ENCODE results near the gene ZYX. TPM values are rescaled to one million over a fixed set of nuclear protein-coding genes. Genes with fewer than 3 reads are reported as not detected.

The ZYX gene
- total and polyA plus RNA-seq, 9 of the 15 experiments (the other 6 are each of a cell fraction or from before 2014, with no cell fraction given), result 1.8 to 130 (median 15.7) TPM

GRCh38 chr7:143385891-143386781 lies 5.0 kb downstream of the ZYX start (continued):
- TF ChIP-seq ZNF407 (IDR thresholded peaks at IDR 0.05; ENCODE audit: low read depth), result 0 out of 2 replicates have a peak, but pooled peaks have one; percentile 18
- no peak for TF ChIP-seq NR2C2 (CRISPR knock-in tag; IDR thresholded peaks at IDR 0.05)
- no peak for TF ChIP-seq NR2C2 (tag; IDR thresholded peaks at IDR 0.05)
- TF ChIP-seq, protein P1, sequence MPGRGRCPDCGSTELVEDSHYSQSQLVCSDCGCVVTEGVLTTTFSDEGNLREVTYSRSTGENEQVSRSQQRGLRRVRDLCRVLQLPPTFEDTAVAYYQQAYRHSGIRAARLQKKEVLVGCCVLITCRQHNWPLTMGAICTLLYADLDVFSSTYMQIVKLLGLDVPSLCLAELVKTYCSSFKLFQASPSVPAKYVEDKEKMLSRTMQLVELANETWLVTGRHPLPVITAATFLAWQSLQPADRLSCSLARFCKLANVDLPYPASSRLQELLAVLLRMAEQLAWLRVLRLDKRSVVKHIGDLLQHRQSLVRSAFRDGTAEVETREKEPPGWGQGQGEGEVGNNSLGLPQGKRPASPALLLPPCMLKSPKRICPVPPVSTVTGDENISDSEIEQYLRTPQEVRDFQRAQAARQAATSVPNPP (IDR thresholded peaks at IDR 0.05; ENCODE audit: borderline replicate concordance, insufficient read depth, insufficient read length), result no peak
- TF ChIP-seq GABPB1 (CRISPR knock-in tag; IDR thresholded peaks at IDR 0.05), result peak; percentile 34; the same call in 1 of the 2 replicates
- TF ChIP-seq RBM22 (IDR thresholded peaks at IDR 0.05; ENCODE audit: low read depth, low read length, poor library complexity, severe bottlenecking), result peak; percentile 38
- TF ChIP-seq POLR2B (IDR thresholded peaks at IDR 0.05; ENCODE audit: low read depth, partially characterized antibody), result peak; percentile 93
- TF ChIP-seq KDM5B (IDR thresholded peaks at IDR 0.05; ENCODE audit: insufficient replicate concordance, low read depth, low read length), result no peak
- no peak for TF ChIP-seq MAFF (IDR thresholded peaks at IDR 0.05; ENCODE audit: low read length)
- 0 out of 2 replicates have a peak, but pooled peaks have one; percentile 47 for TF ChIP-seq NFATC3 (IDR thresholded peaks at IDR 0.05)
- TF ChIP-seq ARHGAP35 (IDR thresholded peaks at IDR 0.05; ENCODE audit: partially characterized antibody), result peak; percentile 70
- no peak for TF ChIP-seq RBM39 (optimal IDR thresholded peaks at IDR 0.05; ENCODE audit: low read depth, low read length)
- TF ChIP-seq, protein P2, sequence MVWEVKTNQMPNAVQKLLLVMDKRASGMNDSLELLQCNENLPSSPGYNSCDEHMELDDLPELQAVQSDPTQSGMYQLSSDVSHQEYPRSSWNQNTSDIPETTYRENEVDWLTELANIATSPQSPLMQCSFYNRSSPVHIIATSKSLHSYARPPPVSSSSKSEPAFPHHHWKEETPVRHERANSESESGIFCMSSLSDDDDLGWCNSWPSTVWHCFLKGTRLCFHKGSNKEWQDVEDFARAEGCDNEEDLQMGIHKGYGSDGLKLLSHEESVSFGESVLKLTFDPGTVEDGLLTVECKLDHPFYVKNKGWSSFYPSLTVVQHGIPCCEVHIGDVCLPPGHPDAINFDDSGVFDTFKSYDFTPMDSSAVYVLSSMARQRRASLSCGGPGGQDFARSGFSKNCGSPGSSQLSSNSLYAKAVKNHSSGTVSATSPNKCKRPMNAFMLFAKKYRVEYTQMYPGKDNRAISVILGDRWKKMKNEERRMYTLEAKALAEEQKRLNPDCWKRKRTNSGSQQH (CRISPR knock-in tag; IDR thresholded peaks at IDR 0.05), result peak; percentile 97
- TF ChIP-seq, protein P3, sequence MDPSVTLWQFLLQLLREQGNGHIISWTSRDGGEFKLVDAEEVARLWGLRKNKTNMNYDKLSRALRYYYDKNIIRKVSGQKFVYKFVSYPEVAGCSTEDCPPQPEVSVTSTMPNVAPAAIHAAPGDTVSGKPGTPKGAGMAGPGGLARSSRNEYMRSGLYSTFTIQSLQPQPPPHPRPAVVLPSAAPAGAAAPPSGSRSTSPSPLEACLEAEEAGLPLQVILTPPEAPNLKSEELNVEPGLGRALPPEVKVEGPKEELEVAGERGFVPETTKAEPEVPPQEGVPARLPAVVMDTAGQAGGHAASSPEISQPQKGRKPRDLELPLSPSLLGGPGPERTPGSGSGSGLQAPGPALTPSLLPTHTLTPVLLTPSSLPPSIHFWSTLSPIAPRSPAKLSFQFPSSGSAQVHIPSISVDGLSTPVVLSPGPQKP (CRISPR knock-in tag; IDR thresholded peaks at IDR 0.05), result no peak
- no peak for TF ChIP-seq ZKSCAN1 (IDR thresholded peaks at IDR 0.05; ENCODE audit: low read depth, low read length)

Data from K562 (cell line).